ENCODE data around the gene CROT.
"Not testable (repeated sequence)": the region's sequence is repeated elsewhere in the genome, so short reads cannot be mapped to it uniquely, and the experiment has no call there.

Gene CROT

GRCh38 chr7:87316846-87317552 lies 28.5 kb upstream of the CROT start:
- no peak overlapping the region for H3K4me3 ChIP-seq (replicated peaks; ENCODE audit: low read depth, low read length)
- DNase-seq (ENCODE audit: extremely low read depth, low read depth) = no peak
- TF ChIP-seq CTCF (IDR thresholded peaks at IDR 0.05; ENCODE audit: low read depth, low read length, missing control alignments) = no peak

GRCh38 chr7:87317691-87318245 lies 27.7 kb upstream of the CROT start:
- no peak for TF ChIP-seq CTCF (IDR thresholded peaks at IDR 0.05; ENCODE audit: low read depth, low read length, missing control alignments)
- DNase-seq (ENCODE audit: extremely low read depth, low read depth) = no peak
- H3K4me3 ChIP-seq (replicated peaks; ENCODE audit: low read depth, low read length) = no peak overlapping the region

- H3K4me3 ChIP-seq (replicated peaks; ENCODE audit: low read depth, low read length) = no peak overlapping the region
- DNase-seq (ENCODE audit: extremely low read depth, low read depth) = no peak
- no peak for TF ChIP-seq CTCF (IDR thresholded peaks at IDR 0.05; ENCODE audit: low read depth, low read length, missing control alignments)
Observed at GRCh38 chr7:87318741-87319140, 26.7 kb upstream of the CROT start.

- not testable (repeated sequence) for DNase-seq (ENCODE audit: extremely low read depth, low read depth); H3K4me3 ChIP-seq (replicated peaks; ENCODE audit: low read depth, low read length)
Observed at GRCh38 chr7:87319154-87319581, 26.3 kb upstream of the CROT start.

- no peak for DNase-seq (ENCODE audit: extremely low read depth, low read depth)
- no peak for TF ChIP-seq CTCF (IDR thresholded peaks at IDR 0.05; ENCODE audit: low read depth, low read length, missing control alignments)
- H3K4me3 ChIP-seq (replicated peaks; ENCODE audit: low read depth, low read length) = no peak overlapping the region
Observed at GRCh38 chr7:87322912-87323311, 22.6 kb upstream of the CROT start.

- no peak for DNase-seq (ENCODE audit: extremely low read depth, low read depth)
- no peak for TF ChIP-seq CTCF (IDR thresholded peaks at IDR 0.05; ENCODE audit: low read depth, low read length, missing control alignments)
- H3K4me3 ChIP-seq (replicated peaks; ENCODE audit: low read depth, low read length) = no peak overlapping the region
Observed at GRCh38 chr7:87325576-87326370, 19.7 kb upstream of the CROT start.

- no peak for DNase-seq (ENCODE audit: extremely low read depth, low read depth)
- H3K4me3 ChIP-seq (replicated peaks; ENCODE audit: low read depth, low read length) = no peak overlapping the region
- TF ChIP-seq CTCF (IDR thresholded peaks at IDR 0.05; ENCODE audit: low read depth, low read length, missing control alignments) = no peak
Observed at GRCh38 chr7:87328281-87328680, 17.2 kb upstream of the CROT start.

Data from HFF-Myc (cell line).